A549 treated with DMSO at 1 μM for 4 hours (cell line): Measurements from ENCODE around the gene GPR84. TPM values are rescaled to one million over a fixed set of nuclear protein-coding genes. Genes with fewer than 3 reads are reported as not detected.

Experiments
- total RNA-seq: library from RNA; stranded (reverse); fragments of 200-300 nt; extraction: Qiagen RNA extraction; gene quantifications from 5 replicates; pipeline ENCODE4 v1.2.3, GENCODE V29; 2022; ENCODE audit warnings: low read depth

Gene GPR84
- 0.15 TPM in 1 of 5 replicates, not detected in the others for total RNA-seq

DNA sequence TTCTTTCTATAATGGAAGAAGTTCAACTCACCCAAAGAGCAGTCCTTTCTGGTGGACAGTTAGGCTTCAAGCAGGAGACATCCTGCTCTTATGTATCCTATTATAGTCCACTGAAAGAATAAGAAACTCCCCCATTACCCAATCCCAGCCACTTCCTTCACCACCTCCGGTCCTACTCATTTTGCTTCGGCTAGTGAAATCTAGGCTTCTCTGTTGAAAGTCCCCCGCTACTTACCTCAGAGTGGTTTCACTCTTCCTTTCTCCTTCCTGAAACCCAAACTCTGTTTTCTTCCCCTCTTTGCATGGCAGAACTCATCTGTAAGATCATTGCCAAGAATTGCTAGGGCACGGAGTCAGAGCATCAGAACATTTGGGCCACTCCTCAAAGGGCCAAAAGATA, at the start of gene GPR84:
TSS of gene GPR84 (minus strand) at position 74 of the 400 bp plus-strand sequence. CDS start 635 bp downstream, outside the sequence.

GRCh38 chr12:54384591-54385041, 20.3 kb upstream of the GPR84 start, which contains the start of gene ZNF385A:
Gene ZNF385A, minus strand, starts transcription at chr12:54384733. Its CDS starts 219 bp downstream, at chr12:54384514.

DNA sequence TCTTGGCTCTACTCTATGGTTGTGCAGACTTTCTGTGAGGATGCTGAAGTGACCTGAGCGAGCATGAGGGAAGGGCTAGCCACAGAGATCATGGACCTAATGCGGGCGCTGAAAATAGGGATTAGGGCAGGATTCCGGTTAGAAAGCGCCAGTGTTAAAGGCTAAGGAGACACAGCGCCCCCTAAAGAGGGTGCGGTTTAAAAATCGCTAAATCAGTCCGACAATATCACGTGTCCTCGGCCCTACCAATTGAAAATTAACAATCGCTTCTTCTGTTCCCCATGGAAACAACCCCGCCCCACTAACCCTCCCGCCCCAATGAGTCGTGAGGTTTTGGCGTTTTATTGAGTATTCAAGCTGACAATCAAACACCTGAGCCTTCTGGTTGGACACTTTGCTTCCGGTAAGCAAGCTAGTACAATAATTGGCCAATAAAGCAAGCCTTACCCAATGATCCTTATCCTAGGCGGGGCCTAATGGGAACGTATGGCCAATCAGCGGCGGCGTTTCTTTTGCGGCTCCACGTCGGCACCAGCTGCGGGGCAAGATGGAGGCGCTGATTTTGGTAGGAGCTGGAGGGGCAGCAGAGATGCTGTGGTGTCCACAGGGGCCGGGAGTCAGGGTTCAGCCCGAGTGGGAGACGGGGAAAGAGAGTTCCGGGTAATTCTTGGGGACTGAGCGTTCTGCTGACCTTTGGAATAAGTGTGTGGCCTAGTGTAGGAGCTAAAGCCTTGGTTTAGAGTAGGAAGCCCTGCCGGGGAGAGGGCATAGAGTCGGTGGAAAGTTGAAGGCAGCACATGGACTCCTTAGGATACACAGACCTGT, 39.5 kb downstream of the GPR84 start, which contains the start of gene COPZ1:
TSS of gene COPZ1 (plus strand) at position 515 of the 825 bp plus-strand sequence. CDS start at position 548, 33 bp downstream.

Other genes starting within 250 kb of the GPR84 start
- 28.8 to 35.2 TPM (median 33.1 TPM) in 5 replicates for gene SMUG1, start 175.5 kb downstream of the GPR84 start, total RNA-seq
- gene CBX5, start 84.4 kb downstream of the GPR84 start, total RNA-seq = 24.2 to 34.7 TPM (median 30.7 TPM) in 5 replicates
- gene HNRNPA1, start 83.8 kb downstream of the GPR84 start, total RNA-seq = 1,524 to 2,310 TPM (median 1,651 TPM) in 5 replicates
- 0.11 to 0.20 TPM (median 0.15 TPM) in 3 of 5 replicates, not detected in the others for gene NFE2, start 63.5 kb downstream of the GPR84 start, total RNA-seq
- 228 to 292 TPM (median 235 TPM) in 5 replicates for gene COPZ1, start 39.4 kb downstream of the GPR84 start, total RNA-seq
- gene ZNF385A, start 20.2 kb upstream of the GPR84 start, total RNA-seq = 12.8 to 22.1 TPM (median 18.3 TPM) in 5 replicates
- 88.7 to 106 TPM (median 98.1 TPM) in 5 replicates for gene ITGA5, start 54.8 kb upstream of the GPR84 start, total RNA-seq
- gene GTSF1, start 109.1 kb upstream of the GPR84 start, total RNA-seq = not detected in 5 replicates
- 0.11 TPM in 1 of 5 replicates, not detected in the others for gene NCKAP1L, start 133.3 kb upstream of the GPR84 start, total RNA-seq
- not detected in 5 replicates for gene PDE1B, start 185.1 kb upstream of the GPR84 start, total RNA-seq
- 0.07 to 0.08 TPM in 2 of 5 replicates, not detected in the others for gene PPP1R1A, start 224.2 kb upstream of the GPR84 start, total RNA-seq